Measurements from ENCODE around the gene NBPF9.
"Not testable (repeated sequence)": the region's sequence is repeated elsewhere in the genome, so short reads cannot be mapped to it uniquely, and the experiment has no call there.

The NBPF9 gene

GRCh38 chr1:149013513-149013912, 89.8 kb downstream of the NBPF9 start:
- not testable (repeated sequence) for DNase-seq

GRCh38 chr1:149012599-149012998, 90.8 kb downstream of the NBPF9 start:
- not testable (repeated sequence) for DNase-seq

- DNase-seq, result not testable (repeated sequence)
Observed at GRCh38 chr1:149009761-149010160, 93.6 kb downstream of the NBPF9 start.

- DNase-seq, result not testable (repeated sequence)
Observed at GRCh38 chr1:149008769-149009168, 94.6 kb downstream of the NBPF9 start.

- DNase-seq, result not testable (repeated sequence)
Observed at GRCh38 chr1:149008326-149008725, 95.0 kb downstream of the NBPF9 start.
